ENCODE measurements around the gene CAPN2.

Gene CAPN2

DNA sequence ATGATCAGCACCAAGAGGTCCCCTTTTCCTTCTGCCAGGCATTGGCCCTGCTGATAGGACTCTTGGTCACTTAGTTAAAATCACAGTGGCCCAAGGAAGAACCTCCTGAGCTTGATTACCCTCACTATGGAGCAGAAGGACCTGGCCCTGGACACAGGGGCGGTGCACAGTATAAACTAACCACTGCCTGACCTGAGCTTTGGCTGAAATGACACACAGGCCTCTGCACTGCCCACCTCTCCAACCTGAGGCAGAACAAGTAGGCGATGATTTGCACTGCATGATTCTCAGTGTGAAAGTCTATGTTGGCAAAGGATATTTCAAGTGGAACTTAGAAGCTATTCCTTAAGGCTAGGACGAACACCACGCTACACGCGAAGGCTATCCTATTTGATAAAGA is 48.5 kb downstream of the CAPN2 start:
- TF ChIP-seq POLR2A (IDR thresholded peaks at IDR 0.05; ENCODE audit: low read length) = no peak
- no peak for TF ChIP-seq GATA1 (IDR thresholded peaks at IDR 0.05; ENCODE audit: low read depth, low read length)

DNA sequence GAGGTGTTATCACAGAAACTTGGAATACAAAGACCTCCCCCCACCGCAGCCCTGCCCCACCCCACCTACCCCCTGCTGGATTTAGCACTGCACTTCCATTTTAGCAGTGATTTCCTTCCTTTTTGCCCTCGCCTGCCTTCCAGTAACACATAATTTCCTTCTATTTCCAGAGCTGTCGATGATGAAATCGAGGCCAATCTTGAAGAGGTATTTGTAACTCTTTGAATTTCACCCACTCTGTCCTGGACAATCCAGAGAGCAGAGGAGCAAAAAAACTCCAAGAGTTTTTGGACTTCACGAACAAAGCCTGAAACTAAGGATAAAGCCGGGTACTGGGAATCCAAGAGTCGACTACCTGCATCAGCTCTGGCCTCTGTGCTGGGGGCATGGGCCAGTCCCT is 49.1 kb downstream of the CAPN2 start:
- TF ChIP-seq GATA1 (IDR thresholded peaks at IDR 0.05; ENCODE audit: low read depth, low read length) = no peak
- no peak for DNase-seq

More for the DNA sequence above, 48.5 kb downstream of the CAPN2 start:
- no peak for DNase-seq

DNA sequence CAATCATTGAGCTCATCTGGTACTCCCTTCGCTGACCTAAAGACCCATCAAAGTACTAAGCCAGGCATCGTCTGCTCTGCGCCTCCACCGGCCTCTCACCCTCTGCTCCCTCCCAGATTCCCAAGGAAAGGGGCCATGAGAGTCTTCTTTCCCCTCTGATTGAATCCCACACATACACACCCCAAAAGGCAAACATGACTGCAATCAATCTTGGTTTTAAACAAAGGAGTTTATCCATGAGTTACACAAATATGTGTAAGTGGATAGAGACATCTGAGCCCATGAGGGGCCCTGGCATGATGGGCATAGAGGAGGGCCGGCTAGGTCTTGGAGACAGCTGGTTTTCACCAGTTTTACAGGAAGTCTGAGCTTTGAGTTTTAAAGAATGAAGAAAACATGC is 50.9 kb downstream of the CAPN2 start:
- TF ChIP-seq POLR2A (IDR thresholded peaks at IDR 0.05; ENCODE audit: low read length) = no peak
- no peak for TF ChIP-seq GATA1 (IDR thresholded peaks at IDR 0.05; ENCODE audit: low read depth, low read length)
- no peak for DNase-seq

DNA sequence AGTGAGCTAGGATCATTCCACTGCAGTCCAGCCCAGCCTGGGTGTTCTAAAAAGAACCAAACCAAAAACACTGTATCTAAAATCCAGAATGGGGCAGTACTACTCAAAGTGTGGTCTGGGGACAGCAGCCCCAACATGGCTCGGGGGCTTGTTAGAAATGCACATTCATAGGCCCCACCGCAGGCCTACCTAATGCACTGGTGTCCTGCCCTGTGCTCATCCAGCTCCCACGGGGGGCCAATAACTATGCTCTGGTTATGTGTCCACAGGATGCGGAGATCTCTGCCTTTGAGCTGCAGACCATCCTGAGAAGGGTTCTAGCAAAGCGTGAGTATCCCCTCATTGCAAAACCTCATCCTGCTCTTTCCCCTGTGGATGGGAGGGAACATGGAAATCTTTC is 51.5 kb downstream of the CAPN2 start:
- DNase-seq = no peak
- TF ChIP-seq POLR2A (IDR thresholded peaks at IDR 0.05; ENCODE audit: low read length) (no peak), GATA1 (IDR thresholded peaks at IDR 0.05; ENCODE audit: low read depth, low read length) (no peak)

DNA sequence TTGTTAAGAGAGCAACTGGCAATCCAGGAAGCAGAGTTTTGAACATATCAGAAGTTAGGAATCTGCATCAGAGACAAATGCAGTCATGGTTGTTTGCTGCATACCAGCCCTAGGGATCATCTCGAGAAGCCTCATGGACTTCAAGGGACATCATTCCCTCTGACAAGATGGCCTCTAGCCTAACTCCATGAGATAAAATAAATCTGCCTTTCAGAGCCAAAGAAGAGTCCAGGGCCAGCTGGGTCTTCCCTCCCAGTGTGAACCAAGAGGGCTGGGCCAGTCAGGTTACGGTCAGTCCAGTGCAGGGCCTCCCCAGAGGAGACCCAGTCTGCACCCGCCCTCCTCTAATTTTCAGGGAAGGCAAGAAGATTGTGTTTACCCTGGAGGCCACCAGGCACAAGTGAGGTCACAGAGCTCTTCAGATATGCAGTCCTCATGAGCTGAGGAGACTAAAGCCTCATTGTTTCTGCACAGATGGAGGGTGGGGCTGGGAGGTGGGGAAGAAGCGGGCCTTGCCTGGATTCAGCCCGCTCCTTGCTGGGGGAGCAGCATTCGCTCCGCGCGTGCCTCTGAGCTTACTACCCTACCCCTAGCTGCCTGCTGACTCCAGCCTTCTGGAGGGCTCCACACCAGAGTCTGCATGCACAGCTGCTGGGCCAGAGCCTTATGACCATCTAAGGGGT is 52.8 kb downstream of the CAPN2 start:
- TF ChIP-seq POLR2A (IDR thresholded peaks at IDR 0.05; ENCODE audit: low read length) = no peak
- peak in 1 of 2 experiments; percentile 31 for DNase-seq

DNA sequence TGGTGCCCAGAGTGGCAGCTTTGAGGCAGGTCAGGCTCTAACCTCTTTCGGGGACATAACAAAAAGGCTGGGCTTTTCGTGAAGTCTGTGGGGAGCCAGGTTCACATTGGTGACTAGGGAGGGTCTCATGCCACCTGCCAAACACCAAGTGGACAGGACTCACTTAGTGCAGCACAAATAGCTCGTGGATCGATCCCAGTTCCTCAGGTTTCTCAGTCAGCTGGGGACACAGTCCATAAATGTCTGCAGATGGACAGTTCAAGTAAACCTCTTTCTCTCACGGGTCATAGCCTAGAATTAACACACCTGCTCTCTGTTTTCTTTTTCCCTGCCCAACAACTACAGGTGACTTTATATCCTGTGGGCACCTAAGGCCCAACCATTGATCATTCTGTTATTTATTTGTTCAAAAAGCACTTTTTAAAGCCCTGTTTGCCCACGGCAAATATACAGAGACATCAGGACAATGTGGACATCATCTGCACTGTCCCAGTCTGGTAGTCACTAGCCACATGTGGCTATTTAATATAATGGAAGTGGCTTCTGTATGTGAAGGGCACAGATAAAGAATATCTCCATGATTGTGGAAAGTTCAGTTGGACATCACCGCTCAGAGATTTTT is 53.5 kb downstream of the CAPN2 start:
- TF ChIP-seq POLR2A (IDR thresholded peaks at IDR 0.05; ENCODE audit: low read length) (no peak), GATA1 (IDR thresholded peaks at IDR 0.05; ENCODE audit: low read depth, low read length) (no peak)
- DNase-seq = no peak

DNA sequence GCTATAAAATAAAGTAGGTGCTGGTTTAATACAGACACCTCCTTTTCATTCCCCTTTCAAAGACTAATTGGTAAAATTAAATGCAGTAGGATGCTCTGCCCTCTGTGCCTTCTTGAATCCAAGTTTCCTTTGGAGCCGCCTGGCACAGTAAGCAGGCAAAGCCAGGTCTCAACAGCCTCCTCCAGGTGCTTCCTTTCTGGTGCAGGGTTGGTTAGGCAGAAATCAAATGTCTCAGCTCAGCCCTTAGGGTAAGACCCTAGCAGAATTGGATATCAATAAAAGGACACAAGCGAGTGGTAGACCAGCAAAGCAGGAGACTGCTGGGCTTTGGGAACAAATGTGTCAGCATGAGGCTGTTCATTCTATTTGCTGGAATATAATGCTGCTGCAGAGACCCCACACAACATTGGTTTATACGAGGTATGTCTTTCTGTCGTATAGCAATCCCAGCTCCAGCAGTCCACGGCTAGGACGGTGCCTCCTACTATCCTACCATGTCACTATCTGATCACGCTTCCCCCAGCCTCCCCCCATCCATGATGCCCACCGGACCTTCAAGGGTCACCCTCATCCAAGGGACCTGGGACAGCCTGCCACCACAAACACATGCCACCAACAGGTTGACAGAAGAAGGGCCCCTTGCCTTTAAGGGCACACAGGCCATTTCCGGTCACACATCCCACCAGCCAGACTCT is 58.4 kb downstream of the CAPN2 start:
- DNase-seq = no peak

DNA sequence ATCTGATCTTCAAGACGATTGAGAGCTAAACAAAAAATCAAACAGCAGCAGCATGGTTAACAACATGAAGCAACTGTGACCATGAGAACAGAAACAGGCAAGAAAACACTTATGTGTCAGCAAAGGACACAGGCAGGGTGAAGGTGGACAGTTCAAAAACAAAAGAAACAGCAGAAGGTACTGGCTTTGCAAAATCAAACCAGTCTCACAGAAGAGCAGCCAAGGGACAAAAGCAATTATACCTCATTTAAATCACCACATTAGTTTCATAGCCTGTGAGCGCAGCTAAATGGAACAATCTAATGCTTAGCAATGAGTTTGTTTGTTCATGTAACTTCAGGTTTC is 59.1 kb downstream of the CAPN2 start:
- DNase-seq = peak in 1 of 2 experiments; percentile 39
- TF ChIP-seq GATA1 (IDR thresholded peaks at IDR 0.05; ENCODE audit: low read depth, low read length) (no peak), POLR2A (IDR thresholded peaks at IDR 0.05; ENCODE audit: low read length) (no peak)

More for the DNA sequence above, 58.4 kb downstream of the CAPN2 start:
- TF ChIP-seq POLR2A (IDR thresholded peaks at IDR 0.05; ENCODE audit: low read length) (no peak), GATA1 (IDR thresholded peaks at IDR 0.05; ENCODE audit: low read depth, low read length) (no peak)

DNA sequence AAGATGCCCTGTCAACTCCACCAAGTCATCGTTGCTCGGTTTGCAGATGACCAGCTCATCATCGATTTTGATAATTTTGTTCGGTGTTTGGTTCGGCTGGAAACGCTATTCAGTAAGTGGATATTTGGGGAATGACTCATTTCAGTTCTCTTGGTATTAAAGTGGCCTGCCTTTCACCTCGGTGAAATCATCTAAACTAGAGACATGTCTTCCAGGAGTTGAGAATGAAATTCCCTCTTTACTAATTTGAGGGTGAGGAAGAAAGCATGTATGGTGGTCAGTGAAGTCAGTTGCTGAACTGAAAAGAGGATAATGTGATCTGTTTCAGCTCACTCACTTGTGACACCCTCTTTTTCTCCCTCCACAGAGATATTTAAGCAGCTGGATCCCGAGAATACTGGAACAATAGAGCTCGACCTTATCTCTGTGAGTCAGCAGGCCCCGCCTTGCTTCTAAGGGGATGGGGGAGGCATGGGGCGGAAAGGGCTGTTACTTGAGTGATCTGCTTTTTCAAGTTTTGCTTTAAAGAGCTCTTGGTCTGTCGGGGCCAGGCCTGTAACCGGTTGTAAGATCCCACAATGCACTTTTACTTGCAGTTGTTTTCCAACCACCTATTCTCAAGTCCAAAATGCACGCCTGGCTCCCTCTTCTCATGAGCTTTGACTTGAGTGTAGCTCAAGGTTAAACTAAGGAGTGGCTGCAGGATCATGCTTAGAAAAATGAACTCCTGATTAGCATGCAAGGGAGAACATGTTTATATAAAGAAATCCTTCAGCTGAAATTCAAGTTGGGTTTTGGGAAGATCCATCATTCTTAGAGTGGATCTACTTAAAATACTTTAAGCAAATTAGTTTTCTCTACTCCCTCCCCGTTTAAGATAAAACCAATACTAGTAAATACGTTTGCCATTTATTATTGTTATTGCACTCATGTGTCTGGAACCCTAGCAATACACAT is 59.8 kb downstream of the CAPN2 start:
- DNase-seq = peak; percentile 83 to 92
- TF ChIP-seq GATA1 (IDR thresholded peaks at IDR 0.05; ENCODE audit: low read depth, low read length) (no peak), POLR2A (IDR thresholded peaks at IDR 0.05; ENCODE audit: low read length) (peak; percentile 69)

DNA sequence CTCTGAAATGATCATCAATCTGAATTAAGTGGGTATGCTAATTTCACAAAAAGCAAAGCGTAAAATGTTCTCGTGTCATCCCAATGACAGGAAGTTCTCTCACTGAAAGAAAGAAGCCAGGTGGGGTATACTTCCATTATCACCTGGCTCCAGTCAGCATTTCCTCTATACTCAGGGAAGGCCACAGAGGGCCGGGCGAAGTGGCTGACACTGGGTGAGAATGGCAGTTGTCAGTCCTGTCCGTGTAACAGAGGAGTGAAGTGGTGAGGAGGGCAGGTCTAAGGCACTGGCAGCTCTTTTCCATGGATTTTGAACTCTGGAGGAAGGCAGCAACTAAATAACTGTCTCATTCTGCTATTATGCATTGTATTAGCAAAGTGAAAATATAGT is 60.4 kb downstream of the CAPN2 start:
- no peak for DNase-seq
- TF ChIP-seq POLR2A (IDR thresholded peaks at IDR 0.05; ENCODE audit: low read length) = no peak
- no peak for TF ChIP-seq GATA1 (IDR thresholded peaks at IDR 0.05; ENCODE audit: low read depth, low read length)

DNA sequence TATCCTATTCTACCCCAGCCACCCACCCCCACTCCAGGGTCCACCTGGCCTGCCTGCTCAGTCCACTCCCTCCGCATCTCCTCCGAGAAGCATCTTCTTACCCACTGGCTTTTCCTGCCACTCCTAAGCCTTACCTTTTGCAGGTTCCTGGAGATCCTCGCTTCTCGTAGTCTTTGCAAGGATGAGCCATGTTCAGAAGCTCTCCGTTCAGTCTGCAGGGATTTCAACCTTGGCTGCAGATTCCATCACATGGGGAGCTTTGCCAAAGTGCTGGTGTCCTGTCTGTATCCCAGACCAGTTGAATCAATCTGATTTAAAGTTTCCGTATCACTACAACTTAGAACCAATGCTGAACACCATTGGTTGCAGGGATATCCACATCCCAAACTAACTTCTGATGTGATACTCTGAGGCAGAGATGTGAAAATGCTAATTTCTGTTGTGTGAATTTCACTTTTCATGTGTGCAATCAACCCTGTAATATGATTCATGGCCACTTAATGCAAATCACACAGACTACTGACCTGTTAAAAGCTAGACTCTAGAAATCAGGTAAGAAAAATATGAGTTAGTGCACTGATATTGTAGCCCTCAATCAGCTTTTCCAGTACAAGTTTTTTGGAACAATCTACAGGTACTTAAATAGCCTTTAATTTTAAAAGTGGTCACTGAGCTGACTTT is 61.9 kb downstream of the CAPN2 start:
- no peak for DNase-seq
- TF ChIP-seq GATA1 (IDR thresholded peaks at IDR 0.05; ENCODE audit: low read depth, low read length) (no peak), POLR2A (IDR thresholded peaks at IDR 0.05; ENCODE audit: low read length) (no peak)

DNA sequence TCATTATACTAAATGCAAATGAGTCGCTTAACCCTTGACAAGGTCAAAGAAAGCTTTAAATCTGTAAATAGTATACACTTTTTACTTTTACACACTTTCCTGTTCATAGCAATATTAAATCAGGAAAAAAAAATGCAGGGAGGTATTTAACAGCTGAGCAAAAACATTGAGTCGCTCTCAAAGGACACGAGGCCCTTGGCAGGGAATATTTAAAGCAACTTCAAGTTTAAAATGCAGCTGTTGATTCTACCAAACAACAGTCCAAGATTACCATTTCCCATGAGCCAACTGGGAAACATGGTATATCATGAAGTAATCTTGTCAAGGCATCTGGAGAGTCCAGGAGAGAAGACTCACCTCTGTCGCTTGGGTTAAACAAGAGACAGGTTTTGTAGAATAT is 62.7 kb downstream of the CAPN2 start:
- DNase-seq = no peak
- no peak for TF ChIP-seq GATA1 (IDR thresholded peaks at IDR 0.05; ENCODE audit: low read depth, low read length)
- TF ChIP-seq POLR2A (IDR thresholded peaks at IDR 0.05; ENCODE audit: low read length) = no peak

DNA sequence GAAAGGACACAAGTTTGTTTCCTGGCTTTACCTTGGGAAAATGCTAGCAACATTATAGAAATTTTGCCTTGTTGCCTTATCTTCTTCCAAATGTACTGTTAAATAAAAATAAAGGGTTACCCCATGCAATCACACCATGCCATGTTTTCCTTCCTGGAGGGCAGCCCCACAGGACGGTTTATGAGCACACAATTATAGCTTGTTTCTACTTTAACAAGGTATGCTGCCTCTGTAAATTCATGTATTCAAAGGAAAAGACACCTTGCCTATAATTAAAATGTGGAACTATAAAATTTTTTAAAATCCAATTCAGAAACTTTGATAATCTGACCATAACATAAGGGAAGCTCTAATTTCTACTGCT is 63.4 kb downstream of the CAPN2 start:
- no peak for DNase-seq
- TF ChIP-seq GATA1 (IDR thresholded peaks at IDR 0.05; ENCODE audit: low read depth, low read length) = no peak
- no peak for TF ChIP-seq POLR2A (IDR thresholded peaks at IDR 0.05; ENCODE audit: low read length)
